GM20431 (cell line): ENCODE data around the gene ADD2.
"Not testable (repeated sequence)": the region's sequence is repeated elsewhere in the genome, so short reads cannot be mapped to it uniquely, and the experiment has no call there.

Experiments
- in situ Hi-C: fragments of 300-500 bp; cut with MseI, MboI; formaldehyde crosslinking; loops from one replicate; pipeline ENCODE4 v1.15.0; 2020; ENCODE audit warnings: low sequenced_read_pairs; ENCODE audit not compliant: unreplicated experiment

The ADD2 gene

GRCh38 chr2:70655211-70655610 lies 112.8 kb downstream of the ADD2 start:
- in situ Hi-C loops = not testable (repeated sequence)

GRCh38 chr2:70651727-70652126 lies 116.3 kb downstream of the ADD2 start:
- in situ Hi-C loops = no loop called here

GRCh38 chr2:70651014-70651413 lies 117.0 kb downstream of the ADD2 start:
- in situ Hi-C loops = no loop called here

DNA sequence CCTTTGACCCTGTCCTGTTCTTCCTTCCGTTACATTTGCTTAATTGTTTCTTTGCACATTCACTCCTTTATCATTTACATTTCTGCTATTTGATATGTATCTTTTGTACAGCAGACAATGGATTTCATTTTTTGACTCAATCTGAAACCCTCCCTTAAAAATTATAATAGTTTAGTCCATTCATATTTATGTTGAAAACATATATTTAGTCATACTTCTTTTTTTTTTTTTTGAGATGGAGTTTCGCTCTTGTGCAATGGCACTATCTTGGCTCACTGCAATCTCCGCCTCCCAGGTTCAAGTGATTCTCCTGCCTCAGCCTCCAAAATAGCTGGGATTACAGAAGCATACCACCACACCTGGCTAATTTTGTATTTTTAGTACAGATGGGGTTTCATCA lies 119.0 kb downstream of the ADD2 start:
- in situ Hi-C loops = loop anchor here (25.0 kb wide), 1 partner anchor 337 kb away; the partner anchor contains the start of gene FAM136A

- in situ Hi-C loops = loop anchor here (25.0 kb wide), 1 partner anchor 336 kb away; the partner anchor contains the start of gene FAM136A
Observed at GRCh38 chr2:70647873-70648481, 120.0 kb downstream of the ADD2 start.

GRCh38 chr2:70646420-70646818 lies 121.6 kb downstream of the ADD2 start:
- in situ Hi-C loops = loop anchor here (25.0 kb wide), 1 partner anchor 334 kb away; the partner anchor contains the start of gene FAM136A

- in situ Hi-C loops = loop anchor here (25.0 kb wide), 1 partner anchor 334 kb away; the partner anchor contains the start of gene FAM136A
Observed at GRCh38 chr2:70645733-70646419, 122.1 kb downstream of the ADD2 start.

DNA sequence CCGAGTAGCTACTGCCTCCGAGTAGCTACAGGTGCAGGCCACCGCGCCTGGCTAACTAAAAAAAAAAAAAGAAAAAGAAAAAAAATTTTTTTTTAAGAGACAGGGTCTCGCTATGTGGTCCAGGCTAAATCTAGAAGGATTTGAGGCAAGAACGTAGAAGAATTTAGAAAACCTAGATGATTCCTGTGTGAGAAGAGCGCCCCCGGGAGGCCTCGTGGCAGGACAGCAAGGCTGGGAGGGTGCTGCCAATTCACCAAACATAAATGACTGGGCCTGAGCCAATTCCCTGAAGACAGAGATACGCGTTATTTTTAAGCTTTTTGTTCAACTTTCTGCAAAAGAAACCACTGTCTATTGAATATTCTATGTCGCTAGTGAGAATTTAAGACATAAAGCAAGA lies 124.3 kb downstream of the ADD2 start:
- in situ Hi-C loops = loop anchor here (25.0 kb wide), 1 partner anchor 331 kb away; the partner anchor contains the start of gene FAM136A

GRCh38 chr2:70641263-70641784 lies 126.7 kb downstream of the ADD2 start:
- in situ Hi-C loops = loop anchor here (25.0 kb wide), 1 partner anchor 329 kb away; the partner anchor contains the start of gene FAM136A

DNA sequence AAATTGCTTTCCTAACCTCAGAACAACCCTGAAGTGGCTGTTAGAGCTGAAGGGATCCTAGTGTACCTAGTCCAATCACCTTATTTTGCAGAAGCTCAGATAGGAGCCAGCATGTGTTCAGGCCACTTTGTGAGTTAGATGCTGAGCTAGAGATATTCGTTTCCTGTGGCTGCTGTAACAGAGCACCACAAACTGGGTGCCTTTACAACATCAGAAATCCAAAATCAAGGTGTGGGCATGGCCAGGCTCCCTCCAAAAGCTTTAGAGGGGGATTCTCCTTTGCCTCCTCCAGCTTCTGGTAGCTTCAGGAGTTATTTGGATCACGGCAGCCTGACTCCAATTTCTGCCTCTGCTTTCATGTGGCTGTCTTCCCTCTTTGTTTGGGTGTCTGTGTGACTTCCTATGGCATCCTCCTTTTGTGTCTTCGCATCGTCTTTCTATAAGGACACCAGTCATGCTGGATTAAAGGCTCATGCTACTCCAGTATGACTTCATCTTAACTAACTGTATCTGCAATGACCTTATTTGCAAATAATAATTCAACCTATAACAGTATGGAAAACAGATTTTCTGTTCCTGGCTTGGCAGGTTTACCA lies 128.1 kb downstream of the ADD2 start:
- in situ Hi-C loops = loop anchor here (25.0 kb wide), 1 partner anchor 328 kb away; the partner anchor contains the start of gene FAM136A

- in situ Hi-C loops = loop anchor here (25.0 kb wide), 1 partner anchor 326 kb away; the partner anchor contains the start of gene FAM136A
Observed at GRCh38 chr2:70638561-70638960, 129.4 kb downstream of the ADD2 start.

GRCh38 chr2:70633508-70633907 lies 134.5 kb downstream of the ADD2 start:
- in situ Hi-C loops = loop anchor here (25.0 kb wide), 1 partner anchor 321 kb away; the partner anchor contains the start of gene FAM136A

- in situ Hi-C loops = loop anchor here (25.0 kb wide), 1 partner anchor 321 kb away; the partner anchor contains the start of gene FAM136A
Observed at GRCh38 chr2:70632966-70633365, 135.0 kb downstream of the ADD2 start.

GRCh38 chr2:70632388-70632787 lies 135.6 kb downstream of the ADD2 start:
- in situ Hi-C loops = loop anchor here (25.0 kb wide), 1 partner anchor 320 kb away; the partner anchor contains the start of gene FAM136A

DNA sequence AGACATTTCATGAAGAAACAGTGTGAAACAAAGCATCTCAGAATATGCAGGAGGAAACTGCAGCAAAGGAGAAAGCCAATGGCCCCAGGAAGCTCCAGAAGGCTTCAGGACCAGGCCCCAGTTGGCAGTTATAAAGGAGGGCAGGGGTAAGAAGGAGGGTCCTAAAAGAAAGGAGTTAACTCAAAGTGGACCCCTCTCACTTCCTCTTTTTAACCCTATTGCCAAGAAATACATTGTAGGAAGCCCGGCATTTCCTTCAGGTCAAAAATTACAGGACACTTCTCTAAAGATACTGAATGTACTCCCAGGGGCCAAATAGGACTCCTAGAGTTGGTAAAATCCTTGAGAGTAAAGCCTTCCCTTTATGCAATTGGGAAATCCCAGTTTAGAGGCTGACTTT lies 137.2 kb downstream of the ADD2 start:
- in situ Hi-C loops = loop anchor here (25.0 kb wide), 1 partner anchor 318 kb away; the partner anchor contains the start of gene FAM136A

DNA sequence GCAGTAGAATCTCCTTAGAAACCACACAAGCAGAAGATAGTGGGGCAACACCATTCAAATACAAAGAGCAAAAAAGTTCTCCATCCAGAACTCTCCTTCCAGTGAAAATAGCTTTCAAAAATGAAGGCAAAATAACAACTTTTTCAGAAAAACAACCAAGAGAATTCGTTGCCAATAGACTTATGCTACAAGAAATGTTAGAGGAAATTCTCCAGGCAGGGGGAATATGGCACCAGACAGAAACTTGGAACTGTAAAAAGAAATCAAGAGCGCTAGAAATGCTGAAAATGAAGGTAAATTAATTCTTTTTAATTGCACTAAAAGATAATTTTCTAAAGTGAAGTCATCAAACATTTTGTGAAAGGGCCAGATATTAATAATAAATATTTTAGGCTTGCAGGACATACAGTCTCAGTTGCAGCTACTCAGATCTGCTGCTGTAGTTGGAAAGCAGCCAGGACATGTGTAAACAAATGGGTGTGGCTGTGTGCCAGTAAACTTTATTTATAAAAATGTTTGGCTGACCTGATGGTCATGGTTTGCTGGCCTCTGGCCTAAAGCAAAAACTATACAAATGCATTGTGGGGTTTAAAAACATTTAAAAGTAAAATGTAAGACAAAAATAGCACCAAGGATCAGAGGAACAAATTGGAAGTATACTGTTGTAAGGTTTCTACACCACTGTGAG lies 140.6 kb downstream of the ADD2 start:
- in situ Hi-C loops = loop anchor here (25.0 kb wide), 1 partner anchor 315 kb away; the partner anchor contains the start of gene FAM136A

DNA sequence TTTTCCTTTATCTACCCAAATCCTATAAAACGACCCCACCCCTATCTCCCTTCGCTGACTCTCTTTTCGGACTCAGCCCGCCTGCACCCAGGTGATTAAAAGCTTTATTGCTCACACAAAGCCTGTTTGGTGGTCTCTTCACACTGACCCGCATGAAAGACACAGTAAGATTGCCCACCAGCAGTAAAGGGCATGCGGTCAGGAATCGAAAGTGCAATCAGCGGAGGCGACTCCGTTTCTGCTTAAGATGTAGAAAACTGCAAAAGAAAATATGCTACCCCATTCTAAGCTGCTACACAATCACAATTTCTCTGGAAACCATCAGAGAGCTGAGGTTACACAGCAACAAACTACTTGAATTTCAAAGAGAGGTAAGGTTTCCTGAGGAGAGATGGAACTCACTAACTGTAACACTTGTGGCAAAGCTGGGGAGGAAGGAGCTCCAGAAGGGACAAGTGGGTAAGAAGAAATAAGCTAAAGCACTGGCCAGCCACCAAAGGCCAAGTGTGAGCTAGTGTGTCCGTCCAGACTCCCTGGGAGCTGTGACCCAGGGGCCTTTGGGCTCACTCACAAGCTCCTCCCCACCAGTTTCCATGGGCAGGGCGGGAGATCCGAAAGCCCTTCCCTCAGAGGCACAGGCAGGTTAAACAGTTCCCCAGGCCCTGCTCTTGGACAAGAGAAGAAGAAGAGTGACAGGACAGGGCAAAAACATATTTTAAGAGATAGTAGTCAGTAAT lies 141.6 kb downstream of the ADD2 start:
- in situ Hi-C loops = loop anchor here (25.0 kb wide), 1 partner anchor 314 kb away; the partner anchor contains the start of gene FAM136A

- in situ Hi-C loops = not testable (repeated sequence)
Observed at GRCh38 chr2:70621536-70621935, 146.5 kb downstream of the ADD2 start.

GRCh38 chr2:70620020-70620419 lies 148.0 kb downstream of the ADD2 start:
- in situ Hi-C loops = no loop called here
